OCI-LY3 (cell line): Measurements from ENCODE around the gene TAB3.

Experiments used
- CTCF ChIP-seq: fragments of 200-600, 300-600 bp; sonication (generic); IDR thresholded peaks from 2 replicates; pipeline ENCODE4 v1.5.1; 2014; ENCODE audit warnings: antibody characterized with exemption, low read length, low read depth
- EZH2phosphoT487 ChIP-seq: fragments of 200-600 bp; shearing (Covaris generic); IDR thresholded peaks from 2 replicates; pipeline ENCODE4 v1.6.1; 2018; ENCODE audit warnings: antibody characterized with exemption, mixed run types, low read depth

- TF ChIP-seq CTCF (no peak), EZH2phosphoT487 (no peak)
These were observed 109.5 kb downstream of the TAB3 start for GRCh38 chrX:30779453-30780030.
